NCI-H345 treated with DMSO at 0.1 percent for 48 hours (cell line): ENCODE measurements around the gene USP11.

ENCODE experiments used
- DNase-seq: peaks from one replicate; lab custom pipeline; 2025; ENCODE audit not compliant: unreplicated experiment; lab: John Stamatoyannopoulos, UW

USP11 gene

GRCh38 chrX:47202877-47203276 is 29.9 kb upstream of the USP11 start:
- DNase-seq, result no peak

GRCh38 chrX:47204970-47205369 is 27.8 kb upstream of the USP11 start:
- no peak for DNase-seq

GRCh38 chrX:47206316-47206715 is 26.5 kb upstream of the USP11 start:
- DNase-seq, result no peak

GRCh38 chrX:47208108-47208507 is 24.7 kb upstream of the USP11 start:
- no peak for DNase-seq

- DNase-seq, result no peak
These were observed 23.1 kb upstream of the USP11 start for GRCh38 chrX:47209508-47210238.

- no peak for DNase-seq
These were observed 22.0 kb upstream of the USP11 start for GRCh38 chrX:47210661-47211425.

- DNase-seq, result no peak
These were observed 20.2 kb upstream of the USP11 start for GRCh38 chrX:47212381-47213293.

GRCh38 chrX:47214435-47215077 is 18.3 kb upstream of the USP11 start:
- no peak for DNase-seq

- DNase-seq, result no peak
These were observed 17.4 kb upstream of the USP11 start for GRCh38 chrX:47215291-47215900.

GRCh38 chrX:47216393-47216925 is 16.4 kb upstream of the USP11 start:
- DNase-seq, result no peak

- DNase-seq, result no peak
These were observed 15.5 kb upstream of the USP11 start for GRCh38 chrX:47217121-47217851.

- peak; percentile 96 for DNase-seq
These were observed 14.9 kb upstream of the USP11 start for GRCh38 chrX:47217852-47218279.

GRCh38 chrX:47218280-47218919 is 14.4 kb upstream of the USP11 start, which contains the start of gene CDK16:
Gene CDK16, plus strand, starts transcription at chrX:47218681. Its CDS starts 4,877 bp downstream, at chrX:47223558.
- peak; percentile 59 for DNase-seq

- no peak for DNase-seq
These were observed 13.6 kb upstream of the USP11 start for GRCh38 chrX:47218920-47219815.

- no peak for DNase-seq
These were observed 11.1 kb upstream of the USP11 start for GRCh38 chrX:47221756-47222155.

GRCh38 chrX:47222751-47223350 is 10.0 kb upstream of the USP11 start:
- no peak for DNase-seq

GRCh38 chrX:47223476-47224250 is 9.1 kb upstream of the USP11 start:
- DNase-seq, result no peak
